ENCODE results near the gene PPP2R2D. TPM values are rescaled to one million over a fixed set of nuclear protein-coding genes. Genes with fewer than 3 reads are reported as not detected.

The PPP2R2D gene
- total RNA-seq, 1 experiment from 2014 or later: 33.2 TPM

GRCh38 chr10:131905267-131905571 is 4.4 kb downstream of the PPP2R2D start:
- Mint-ChIP-seq H3K4me3 (no peak overlapping the region), H3K27ac (0 out of 2 replicates have a peak overlapping the region, but pooled peaks have one; percentile 18), H3K4me1 (peaks cover 51% of the 10 kb centered on the region), H3K9me3 (no peaks in the 10 kb centered on the region), H3K27me3 (ENCODE audit: low read depth) (no peaks in the 10 kb centered on the region), H3K36me3 (peaks cover 24% of the 10 kb centered on the region)
- TF ChIP-seq, protein P1, sequence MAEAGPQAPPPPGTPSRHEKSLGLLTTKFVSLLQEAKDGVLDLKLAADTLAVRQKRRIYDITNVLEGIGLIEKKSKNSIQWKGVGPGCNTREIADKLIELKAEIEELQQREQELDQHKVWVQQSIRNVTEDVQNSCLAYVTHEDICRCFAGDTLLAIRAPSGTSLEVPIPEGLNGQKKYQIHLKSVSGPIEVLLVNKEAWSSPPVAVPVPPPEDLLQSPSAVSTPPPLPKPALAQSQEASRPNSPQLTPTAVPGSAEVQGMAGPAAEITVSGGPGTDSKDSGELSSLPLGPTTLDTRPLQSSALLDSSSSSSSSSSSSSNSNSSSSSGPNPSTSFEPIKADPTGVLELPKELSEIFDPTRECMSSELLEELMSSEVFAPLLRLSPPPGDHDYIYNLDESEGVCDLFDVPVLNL (CRISPR knock-in tag; IDR thresholded peaks at IDR 0.05; ENCODE audit: borderline replicate concordance, low read depth): no peak
- TF ChIP-seq CBFB (CRISPR knock-in tag; IDR thresholded peaks at IDR 0.05; ENCODE audit: low read depth) (no peak), PRRX2 (CRISPR knock-in tag; IDR thresholded peaks at IDR 0.05) (no peak), GABPB1 (CRISPR knock-in tag; IDR thresholded peaks at IDR 0.05) (no peak)
- TF ChIP-seq, protein P2, sequence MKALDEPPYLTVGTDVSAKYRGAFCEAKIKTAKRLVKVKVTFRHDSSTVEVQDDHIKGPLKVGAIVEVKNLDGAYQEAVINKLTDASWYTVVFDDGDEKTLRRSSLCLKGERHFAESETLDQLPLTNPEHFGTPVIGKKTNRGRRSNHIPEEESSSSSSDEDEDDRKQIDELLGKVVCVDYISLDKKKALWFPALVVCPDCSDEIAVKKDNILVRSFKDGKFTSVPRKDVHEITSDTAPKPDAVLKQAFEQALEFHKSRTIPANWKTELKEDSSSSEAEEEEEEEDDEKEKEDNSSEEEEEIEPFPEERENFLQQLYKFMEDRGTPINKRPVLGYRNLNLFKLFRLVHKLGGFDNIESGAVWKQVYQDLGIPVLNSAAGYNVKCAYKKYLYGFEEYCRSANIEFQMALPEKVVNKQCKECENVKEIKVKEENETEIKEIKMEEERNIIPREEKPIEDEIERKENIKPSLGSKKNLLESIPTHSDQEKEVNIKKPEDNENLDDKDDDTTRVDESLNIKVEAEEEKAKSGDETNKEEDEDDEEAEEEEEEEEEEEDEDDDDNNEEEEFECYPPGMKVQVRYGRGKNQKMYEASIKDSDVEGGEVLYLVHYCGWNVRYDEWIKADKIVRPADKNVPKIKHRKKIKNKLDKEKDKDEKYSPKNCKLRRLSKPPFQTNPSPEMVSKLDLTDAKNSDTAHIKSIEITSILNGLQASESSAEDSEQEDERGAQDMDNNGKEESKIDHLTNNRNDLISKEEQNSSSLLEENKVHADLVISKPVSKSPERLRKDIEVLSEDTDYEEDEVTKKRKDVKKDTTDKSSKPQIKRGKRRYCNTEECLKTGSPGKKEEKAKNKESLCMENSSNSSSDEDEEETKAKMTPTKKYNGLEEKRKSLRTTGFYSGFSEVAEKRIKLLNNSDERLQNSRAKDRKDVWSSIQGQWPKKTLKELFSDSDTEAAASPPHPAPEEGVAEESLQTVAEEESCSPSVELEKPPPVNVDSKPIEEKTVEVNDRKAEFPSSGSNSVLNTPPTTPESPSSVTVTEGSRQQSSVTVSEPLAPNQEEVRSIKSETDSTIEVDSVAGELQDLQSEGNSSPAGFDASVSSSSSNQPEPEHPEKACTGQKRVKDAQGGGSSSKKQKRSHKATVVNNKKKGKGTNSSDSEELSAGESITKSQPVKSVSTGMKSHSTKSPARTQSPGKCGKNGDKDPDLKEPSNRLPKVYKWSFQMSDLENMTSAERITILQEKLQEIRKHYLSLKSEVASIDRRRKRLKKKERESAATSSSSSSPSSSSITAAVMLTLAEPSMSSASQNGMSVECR (CRISPR knock-in tag; IDR thresholded peaks at IDR 0.05; ENCODE audit: borderline replicate concordance): no peak
- TF ChIP-seq, protein P3, sequence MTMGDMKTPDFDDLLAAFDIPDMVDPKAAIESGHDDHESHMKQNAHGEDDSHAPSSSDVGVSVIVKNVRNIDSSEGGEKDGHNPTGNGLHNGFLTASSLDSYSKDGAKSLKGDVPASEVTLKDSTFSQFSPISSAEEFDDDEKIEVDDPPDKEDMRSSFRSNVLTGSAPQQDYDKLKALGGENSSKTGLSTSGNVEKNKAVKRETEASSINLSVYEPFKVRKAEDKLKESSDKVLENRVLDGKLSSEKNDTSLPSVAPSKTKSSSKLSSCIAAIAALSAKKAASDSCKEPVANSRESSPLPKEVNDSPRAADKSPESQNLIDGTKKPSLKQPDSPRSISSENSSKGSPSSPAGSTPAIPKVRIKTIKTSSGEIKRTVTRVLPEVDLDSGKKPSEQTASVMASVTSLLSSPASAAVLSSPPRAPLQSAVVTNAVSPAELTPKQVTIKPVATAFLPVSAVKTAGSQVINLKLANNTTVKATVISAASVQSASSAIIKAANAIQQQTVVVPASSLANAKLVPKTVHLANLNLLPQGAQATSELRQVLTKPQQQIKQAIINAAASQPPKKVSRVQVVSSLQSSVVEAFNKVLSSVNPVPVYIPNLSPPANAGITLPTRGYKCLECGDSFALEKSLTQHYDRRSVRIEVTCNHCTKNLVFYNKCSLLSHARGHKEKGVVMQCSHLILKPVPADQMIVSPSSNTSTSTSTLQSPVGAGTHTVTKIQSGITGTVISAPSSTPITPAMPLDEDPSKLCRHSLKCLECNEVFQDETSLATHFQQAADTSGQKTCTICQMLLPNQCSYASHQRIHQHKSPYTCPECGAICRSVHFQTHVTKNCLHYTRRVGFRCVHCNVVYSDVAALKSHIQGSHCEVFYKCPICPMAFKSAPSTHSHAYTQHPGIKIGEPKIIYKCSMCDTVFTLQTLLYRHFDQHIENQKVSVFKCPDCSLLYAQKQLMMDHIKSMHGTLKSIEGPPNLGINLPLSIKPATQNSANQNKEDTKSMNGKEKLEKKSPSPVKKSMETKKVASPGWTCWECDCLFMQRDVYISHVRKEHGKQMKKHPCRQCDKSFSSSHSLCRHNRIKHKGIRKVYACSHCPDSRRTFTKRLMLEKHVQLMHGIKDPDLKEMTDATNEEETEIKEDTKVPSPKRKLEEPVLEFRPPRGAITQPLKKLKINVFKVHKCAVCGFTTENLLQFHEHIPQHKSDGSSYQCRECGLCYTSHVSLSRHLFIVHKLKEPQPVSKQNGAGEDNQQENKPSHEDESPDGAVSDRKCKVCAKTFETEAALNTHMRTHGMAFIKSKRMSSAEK (CRISPR knock-in tag; IDR thresholded peaks at IDR 0.05; ENCODE audit: borderline replicate concordance): no peak
- DNase-seq (ENCODE audit: low spot score) (no peak), ATAC-seq (no peak)
- ChIA-PET CTCF (interaction anchor here (1.1 to 2.3 kb wide), 2 partner anchors 19 to 38 kb away, joined by 4 to 8 read pairs; no protein-coding TSS in a partner anchor), POLR2A (no interaction called here)

DNA sequence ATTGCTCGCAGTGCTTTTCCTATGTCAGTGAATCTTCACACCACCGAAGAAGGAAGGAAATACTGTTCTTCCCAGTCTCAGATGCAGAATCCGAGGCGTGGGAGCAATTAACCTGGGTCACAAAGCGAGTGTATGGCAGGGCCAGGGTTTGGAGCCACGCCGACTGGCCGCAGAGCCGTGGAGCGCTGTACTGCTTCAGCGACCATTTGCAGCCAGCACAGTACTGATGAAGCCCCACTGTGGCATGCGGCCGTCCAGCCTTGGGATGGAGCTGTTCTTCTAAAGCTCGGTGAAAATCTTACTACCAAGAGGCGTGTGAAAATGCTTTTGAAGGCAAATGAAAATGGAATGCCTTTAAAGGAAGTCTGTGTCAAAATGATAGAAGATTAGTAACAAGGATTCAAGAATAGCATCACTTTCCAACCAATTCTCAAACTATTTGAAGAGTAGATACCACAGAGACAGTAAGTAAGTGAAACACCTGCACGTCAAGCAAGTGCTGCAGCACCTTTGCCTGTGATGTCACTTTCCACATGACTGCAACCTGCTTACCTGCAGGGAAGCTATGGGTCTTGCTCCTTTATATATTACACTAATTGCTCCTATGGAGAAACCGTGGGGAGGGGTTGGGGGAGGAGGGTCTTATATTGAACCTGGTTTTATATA is 4.9 kb downstream of the PPP2R2D start:
- ChIA-PET POLR2A (no interaction called here), CTCF (interaction anchor here (1.1 kb wide), 1 partner anchor 20 kb away, joined by 4 read pairs; no protein-coding TSS in a partner anchor)
- Mint-ChIP-seq H3K4me3 (no peak overlapping the region), H3K36me3 (peaks cover 25% of the 10 kb centered on the region), H3K27me3 (ENCODE audit: low read depth) (no peaks in the 10 kb centered on the region), H3K9me3 (no peaks in the 10 kb centered on the region), H3K4me1 (peaks cover 51% of the 10 kb centered on the region), H3K27ac (0 out of 2 replicates have a peak overlapping the region, but pooled peaks have one; percentile 18)
- DNase-seq (ENCODE audit: low spot score) (no peak), ATAC-seq (no peak)
- TF ChIP-seq, protein P4, sequence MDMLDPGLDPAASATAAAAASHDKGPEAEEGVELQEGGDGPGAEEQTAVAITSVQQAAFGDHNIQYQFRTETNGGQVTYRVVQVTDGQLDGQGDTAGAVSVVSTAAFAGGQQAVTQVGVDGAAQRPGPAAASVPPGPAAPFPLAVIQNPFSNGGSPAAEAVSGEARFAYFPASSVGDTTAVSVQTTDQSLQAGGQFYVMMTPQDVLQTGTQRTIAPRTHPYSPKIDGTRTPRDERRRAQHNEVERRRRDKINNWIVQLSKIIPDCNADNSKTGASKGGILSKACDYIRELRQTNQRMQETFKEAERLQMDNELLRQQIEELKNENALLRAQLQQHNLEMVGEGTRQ (CRISPR knock-in tag; IDR thresholded peaks at IDR 0.05): no peak
- TF ChIP-seq ZNF396 (CRISPR knock-in tag; IDR thresholded peaks at IDR 0.05; ENCODE audit: borderline replicate concordance) (no peak), HMGA2 (CRISPR knock-in tag; IDR thresholded peaks at IDR 0.05) (no peak), ATF1 (CRISPR knock-in tag; IDR thresholded peaks at IDR 0.05) (no peak), GTF2I (CRISPR knock-in tag; conservative IDR thresholded peaks at IDR 0.05) (no peak), ZSCAN18 (CRISPR knock-in tag; IDR thresholded peaks at IDR 0.05) (no peak), TEAD4 (CRISPR knock-in tag; IDR thresholded peaks at IDR 0.05) (no peak)
- TF ChIP-seq, protein P2 (CRISPR knock-in tag; IDR thresholded peaks at IDR 0.05; ENCODE audit: borderline replicate concordance): no peak

Data from WTC11 (cell line).